Body of pancreas (tissue), 4 donors: ENCODE measurements around the gene PRKRIP1. TPM values are rescaled to one million over a fixed set of nuclear protein-coding genes. Genes with fewer than 3 reads are reported as not detected.
"Not testable (repeated sequence)": the region's sequence is repeated elsewhere in the genome, so short reads cannot be mapped to it uniquely, and the experiment has no call there.

Experiments
- ATAC-seq: fragments of 150-250 bp; one replicate; pipeline ENCODE4 v1.9.1; 2016
- DNase-seq, 4 donors: peaks; one replicate each; pipeline ENCODE4 v3.0.0-alpha.2; 2019
- H3K27ac ChIP-seq, 4 donors: fragments of 200-600 bp; sonication (generic); 1 replicate in 3 of 4; 2 replicates in 1 of 4; pipeline versions ENCODE4 v1.5.1 to v1.6.1; 2016 to 2019; ENCODE audit warnings: mild to moderate bottlenecking in 1 of 4, mixed read lengths in 1 of 4, moderate library complexity in 1 of 4
- H3K27me3 ChIP-seq, 2 donors: fragments of 200-600 bp; sonication (generic); one replicate each; pipeline ENCODE4 v1.6.0; 2016; ENCODE audit warnings: mild to moderate bottlenecking in 1 of 2
- H3K36me3 ChIP-seq, 2 donors: fragments of 200-600 bp; sonication (generic); replicated peaks in 1 of 2; 2 replicates each; pipeline ENCODE4 v1.5.1; 2016; ENCODE audit warnings: low read depth in 2 of 2; ENCODE audit not compliant: insufficient read depth in 1 of 2
- H3K4me1 ChIP-seq: fragments of 200-600 bp; sonication (generic); one replicate; pipeline ENCODE4 v1.6.0; 2016
- H3K4me3 ChIP-seq, 2 donors: fragments of 200-600 bp; sonication (generic); 1 replicate in 1 of 2; 2 replicates in 1 of 2; pipeline ENCODE4 v1.5.1; 2016 to 2019
- H3K9me3 ChIP-seq, 3 donors: fragments of 200-600 bp; sonication (generic); 1 replicate in 2 of 3; 2 replicates in 1 of 3; pipeline ENCODE4 v1.5.1; 2016
- CTCF ChIP-seq, 7 experiments: fragments of 450-650 bp in 4 of 7; fragments of 200-600 bp in 3 of 7; sonication (generic) in 3 of 7; IDR thresholded peaks; one replicate each; pipeline ENCODE4 v1.5.1; 2016 to 2019; ENCODE audit warnings: antibody characterized with exemption in 7 of 7
- POLR2A ChIP-seq, 3 donors: fragments of 450-650 bp; IDR thresholded peaks; one replicate each; pipeline ENCODE4 v1.6.1; 2016; ENCODE audit warnings: antibody characterized with exemption in 3 of 3, mild to moderate bottlenecking in 2 of 3
- WGBS, 2 donors: methylation state at CpG; one replicate each; pipeline ENCODE4 v1.1.5; 2017; 5-methylcytosine and 5-hydroxymethylcytosine counted together
- intact Hi-C: fragments of 100-400 bp; cut with DNase I; formaldehyde crosslinking; loops from one replicate; pipeline ENCODE4 v1.15.1; 2023
- total RNA-seq, 2 donors: library from RNA; depleted of rRNA; stranded (reverse); fragments of >200 nt; gene quantifications; one replicate each; pipeline ENCODE4 v1.1.0, GENCODE V29; 2016

PRKRIP1 gene
- total RNA-seq, 2 donors from 2014 or later: 25.2 to 40.2 TPM

GRCh38 chr7:102376964-102377466, 19.1 kb upstream of the PRKRIP1 start:
- DNase-seq (no peak), ATAC-seq (no peak)
- intact Hi-C loops: no loop called here
- 65 to 83% methylated on average over 6 of the region's 6 CpGs for WGBS, 2 donors
- Histone ChIP-seq H3K4me1 (peaks cover 4% of the 10 kb centered on the region), H3K27ac (no peak overlapping the region), H3K4me3 (no peak overlapping the region), H3K36me3 (peaks cover 5 to 12% of the 10 kb centered on the region in 2 donors), H3K9me3 (no peaks in the 10 kb centered on the region), H3K27me3 (no peaks in the 10 kb centered on the region)
- no peak for TF ChIP-seq POLR2A (IDR thresholded peaks at IDR 0.05)
- TF ChIP-seq CTCF (IDR thresholded peaks at IDR 0.05): no peak

GRCh38 chr7:102380837-102381236, 15.3 kb upstream of the PRKRIP1 start:
- 85 to 88% methylated on average over 8 of the region's 8 CpGs for WGBS, 2 donors
- DNase-seq, H3K27ac ChIP-seq, H3K4me3 ChIP-seq, H3K27me3 ChIP-seq, ATAC-seq, intact Hi-C loops, H3K9me3 ChIP-seq, H3K4me1 ChIP-seq: not testable (repeated sequence)
- H3K36me3 ChIP-seq: peaks cover 5 to 12% of the 10 kb centered on the region in 2 donors

GRCh38 chr7:102381696-102382425, 14.3 kb upstream of the PRKRIP1 start:
- H3K36me3 ChIP-seq, DNase-seq, H3K9me3 ChIP-seq, H3K4me1 ChIP-seq, H3K27me3 ChIP-seq, ATAC-seq, intact Hi-C loops, H3K27ac ChIP-seq, H3K4me3 ChIP-seq: not testable (repeated sequence)
- WGBS, 2 donors: 71 to 77% methylated on average over 6 to 7 of the region's 7 CpGs

- intact Hi-C loops: no loop called here
- WGBS, 2 donors: 86 to 90% methylated on average over 6 of the region's 6 CpGs
- no peaks in the 10 kb centered on the region for H3K9me3 ChIP-seq
- TF ChIP-seq POLR2A (IDR thresholded peaks at IDR 0.05) (no peak), CTCF (IDR thresholded peaks at IDR 0.05) (no peak)
- no peak for ATAC-seq
- H3K36me3 ChIP-seq: no peaks in the 10 kb centered on the region
- H3K27me3 ChIP-seq: no peaks in the 10 kb centered on the region
- no peaks in the 10 kb centered on the region for H3K4me1 ChIP-seq
- no peak overlapping the region for H3K4me3 ChIP-seq
- no peak for DNase-seq
- no peak overlapping the region for H3K27ac ChIP-seq
Measured at GRCh38 chr7:102387064-102387463, 9.1 kb upstream of the PRKRIP1 start.

GRCh38 chr7:102389810-102390209, 6.4 kb upstream of the PRKRIP1 start:
- Histone ChIP-seq H3K4me1 (no peaks in the 10 kb centered on the region), H3K4me3 (no peak overlapping the region), H3K27me3 (no peaks in the 10 kb centered on the region), H3K27ac (no peak overlapping the region), H3K36me3 (no peaks in the 10 kb centered on the region), H3K9me3 (no peaks in the 10 kb centered on the region)
- ATAC-seq (no peak), DNase-seq (no peak)
- 72 to 94% methylated on average over 3 of the region's 3 CpGs for WGBS, 2 donors
- intact Hi-C loops: loop anchor here (5.0 kb wide), 1 partner anchor 108 kb away; no protein-coding TSS in a partner anchor
- no peak for TF ChIP-seq POLR2A (IDR thresholded peaks at IDR 0.05)
- TF ChIP-seq CTCF (IDR thresholded peaks at IDR 0.05): no peak
